ENCODE results near the gene GPBAR1.
A peak's percentile ranks its signal among the peaks of the same experiment; 100 is the strongest.

GPBAR1 gene

DNA sequence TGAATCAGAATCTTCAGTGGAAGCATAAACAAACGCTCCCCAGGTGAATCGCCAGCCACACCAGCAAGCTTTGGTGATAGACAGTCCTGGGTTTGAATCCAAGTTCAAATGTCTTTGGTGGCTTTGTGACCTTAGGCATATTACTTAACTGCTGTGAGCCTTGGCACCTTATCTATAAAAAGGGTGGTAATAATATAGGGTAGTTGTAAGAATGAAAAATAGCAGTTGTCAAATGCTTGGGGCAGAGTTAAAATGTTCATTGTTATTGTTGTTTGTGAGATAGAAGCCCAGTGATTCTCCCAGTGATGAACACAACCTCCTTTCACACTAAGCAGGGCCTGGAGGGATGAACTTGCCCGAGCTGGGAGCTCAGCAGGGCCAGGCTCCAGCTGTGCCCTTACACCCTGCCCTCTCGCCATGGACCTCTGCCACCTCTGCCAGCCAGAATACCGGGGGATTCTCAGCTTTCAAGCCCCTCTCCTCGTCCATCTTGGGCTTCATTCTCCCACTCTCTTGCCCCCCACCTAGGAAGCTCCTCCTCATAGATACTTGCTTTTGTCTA lies 37.6 kb downstream of the GPBAR1 start:
- Histone ChIP-seq H3K27ac (ENCODE audit: low read depth, low read length) (no peak overlapping the region), H3K9me2 (replicated peaks; ENCODE audit: insufficient read depth, low read length) (no peaks in the 10 kb centered on the region), H3K4me2 (ENCODE audit: low read depth, low read length, poor library complexity, severe bottlenecking) (no peak overlapping the region), H3F3A (ENCODE audit: insufficient read depth) (no peaks in the 10 kb centered on the region), H3K9ac (ENCODE audit: low read length) (no peak overlapping the region), H2AFZ (ENCODE audit: low read depth, low read length, severe bottlenecking) (no peak overlapping the region), H3K4me3 (ENCODE audit: insufficient read depth, low read length, poor library complexity, severe bottlenecking) (no peak overlapping the region), H3K36me3 (ENCODE audit: low read length) (no peaks in the 10 kb centered on the region), H3K79me2 (ENCODE audit: insufficient read depth, low read length) (no peaks in the 10 kb centered on the region), H3K9me3 (ENCODE audit: insufficient read depth, low read length) (no peaks in the 10 kb centered on the region), H4K20me1 (ENCODE audit: low read depth, low read length) (no peaks in the 10 kb centered on the region), H3K27me3 (ENCODE audit: low read length) (no peaks in the 10 kb centered on the region)
- TF ChIP-seq, protein P1, sequence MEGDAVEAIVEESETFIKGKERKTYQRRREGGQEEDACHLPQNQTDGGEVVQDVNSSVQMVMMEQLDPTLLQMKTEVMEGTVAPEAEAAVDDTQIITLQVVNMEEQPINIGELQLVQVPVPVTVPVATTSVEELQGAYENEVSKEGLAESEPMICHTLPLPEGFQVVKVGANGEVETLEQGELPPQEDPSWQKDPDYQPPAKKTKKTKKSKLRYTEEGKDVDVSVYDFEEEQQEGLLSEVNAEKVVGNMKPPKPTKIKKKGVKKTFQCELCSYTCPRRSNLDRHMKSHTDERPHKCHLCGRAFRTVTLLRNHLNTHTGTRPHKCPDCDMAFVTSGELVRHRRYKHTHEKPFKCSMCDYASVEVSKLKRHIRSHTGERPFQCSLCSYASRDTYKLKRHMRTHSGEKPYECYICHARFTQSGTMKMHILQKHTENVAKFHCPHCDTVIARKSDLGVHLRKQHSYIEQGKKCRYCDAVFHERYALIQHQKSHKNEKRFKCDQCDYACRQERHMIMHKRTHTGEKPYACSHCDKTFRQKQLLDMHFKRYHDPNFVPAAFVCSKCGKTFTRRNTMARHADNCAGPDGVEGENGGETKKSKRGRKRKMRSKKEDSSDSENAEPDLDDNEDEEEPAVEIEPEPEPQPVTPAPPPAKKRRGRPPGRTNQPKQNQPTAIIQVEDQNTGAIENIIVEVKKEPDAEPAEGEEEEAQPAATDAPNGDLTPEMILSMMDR (IDR thresholded peaks at IDR 0.05; ENCODE audit: insufficient read depth, low read length, poor library complexity, severe bottlenecking), result no peak
- no peak for TF ChIP-seq EZH2phosphoT487 (conservative IDR thresholded peaks at IDR 0.05; ENCODE audit: low read length)

DNA sequence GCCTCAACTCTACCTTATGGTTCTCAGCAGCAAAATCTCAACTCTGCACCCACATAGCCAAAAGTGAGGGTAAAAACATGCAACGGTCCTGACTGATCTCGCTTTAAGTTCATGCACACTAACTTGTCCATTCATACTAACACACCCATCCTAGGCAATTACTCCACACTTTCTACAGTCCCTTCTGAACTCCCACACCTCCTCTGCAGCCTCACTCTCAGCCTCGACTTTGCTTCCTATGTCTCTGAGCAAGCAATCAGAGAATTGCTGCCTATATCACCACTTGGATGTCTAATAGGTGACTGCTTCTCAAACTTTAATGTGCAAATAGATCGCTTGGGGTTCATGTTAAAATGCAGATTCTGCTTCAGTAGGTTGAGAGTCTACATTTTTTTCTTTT lies 39.3 kb downstream of the GPBAR1 start:
- no peaks in the 10 kb centered on the region for H4K20me1 ChIP-seq (ENCODE audit: low read depth, low read length)
- no peaks in the 10 kb centered on the region for H3K36me3 ChIP-seq (ENCODE audit: low read length)
- no peaks in the 10 kb centered on the region for H3K27me3 ChIP-seq (ENCODE audit: low read length)
- H3K79me2 ChIP-seq (ENCODE audit: insufficient read depth, low read length), result no peaks in the 10 kb centered on the region
- no peaks in the 10 kb centered on the region for H3F3A ChIP-seq (ENCODE audit: insufficient read depth)
- no peak overlapping the region for H3K4me2 ChIP-seq (ENCODE audit: low read depth, low read length, poor library complexity, severe bottlenecking)
- H2AFZ ChIP-seq (ENCODE audit: low read depth, low read length, severe bottlenecking), result no peak overlapping the region
- H3K27ac ChIP-seq (ENCODE audit: low read depth, low read length), result no peak overlapping the region
- TF ChIP-seq, protein P1 (IDR thresholded peaks at IDR 0.05; ENCODE audit: insufficient read depth, low read length, poor library complexity, severe bottlenecking), result no peak
- H3K4me3 ChIP-seq (ENCODE audit: insufficient read depth, low read length, poor library complexity, severe bottlenecking), result no peak overlapping the region
- no peaks in the 10 kb centered on the region for H3K9me3 ChIP-seq (ENCODE audit: insufficient read depth, low read length)
- no peaks in the 10 kb centered on the region for H3K9me2 ChIP-seq (replicated peaks; ENCODE audit: insufficient read depth, low read length)
- H3K9ac ChIP-seq (ENCODE audit: low read length), result no peak overlapping the region

- H3K4me3 ChIP-seq (ENCODE audit: insufficient read depth, low read length, poor library complexity, severe bottlenecking), result no peak overlapping the region
- no peak overlapping the region for H3K4me2 ChIP-seq (ENCODE audit: low read depth, low read length, poor library complexity, severe bottlenecking)
- H3K9me3 ChIP-seq (ENCODE audit: insufficient read depth, low read length), result no peaks in the 10 kb centered on the region
- H3K9me2 ChIP-seq (replicated peaks; ENCODE audit: insufficient read depth, low read length), result no peaks in the 10 kb centered on the region
- TF ChIP-seq, protein P1 (IDR thresholded peaks at IDR 0.05; ENCODE audit: insufficient read depth, low read length, poor library complexity, severe bottlenecking), result peak; percentile 85
- no peak for TF ChIP-seq EZH2phosphoT487 (conservative IDR thresholded peaks at IDR 0.05; ENCODE audit: low read length)
- no peaks in the 10 kb centered on the region for H4K20me1 ChIP-seq (ENCODE audit: low read depth, low read length)
- no peak overlapping the region for H3K9ac ChIP-seq (ENCODE audit: low read length)
- H3K79me2 ChIP-seq (ENCODE audit: insufficient read depth, low read length), result no peaks in the 10 kb centered on the region
- H3K36me3 ChIP-seq (ENCODE audit: low read length), result no peaks in the 10 kb centered on the region
- no peak overlapping the region for H2AFZ ChIP-seq (ENCODE audit: low read depth, low read length, severe bottlenecking)
- no peaks in the 10 kb centered on the region for H3K27me3 ChIP-seq (ENCODE audit: low read length)
- no peaks in the 10 kb centered on the region for H3F3A ChIP-seq (ENCODE audit: insufficient read depth)
- no peak overlapping the region for H3K27ac ChIP-seq (ENCODE audit: low read depth, low read length)
These were observed 40.5 kb downstream of the GPBAR1 start for GRCh38 chr2:218301176-218301819.

Measured in SU-DHL-6 (cell line).